MM.1S (cell line): ENCODE data around the gene COX4I1.

Experiments used
- EZH2 ChIP-seq: fragments of 300-600 bp; sonication (generic); optimal IDR thresholded peaks from 2 replicates; pipeline ENCODE3; 2017; ENCODE audit warnings: low read depth, mild to moderate bottlenecking, antibody characterized with exemption, low read length, mixed read lengths
- TF ChIP-seq, protein P1 (sequence below): fragments of 300-600 bp; sonication (generic); IDR thresholded peaks from 2 replicates; pipeline ENCODE4 v1.5.1; 2016; ENCODE audit warnings: antibody characterized with exemption, low read length, mixed read lengths

DNA sequence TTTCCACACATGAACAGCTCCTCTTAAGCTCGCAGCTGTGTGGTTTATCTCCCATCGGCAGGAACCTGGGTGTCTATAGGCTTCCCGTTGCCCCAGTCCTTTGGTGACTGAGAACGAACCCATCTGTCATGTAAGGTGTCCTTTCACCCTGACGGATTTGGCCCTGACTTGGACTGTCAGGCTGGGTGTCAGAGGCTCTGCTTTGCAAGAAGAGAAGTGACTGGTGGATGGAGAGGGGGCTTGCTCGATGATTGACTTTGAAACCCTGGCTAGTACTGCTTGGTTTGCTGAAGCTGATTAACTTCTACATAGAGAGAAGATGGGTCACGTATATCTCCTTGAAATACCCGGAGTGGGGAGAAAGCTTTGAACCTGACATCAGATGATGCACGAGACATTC lies 42.9 kb downstream of the COX4I1 start:
- TF ChIP-seq, protein P1, sequence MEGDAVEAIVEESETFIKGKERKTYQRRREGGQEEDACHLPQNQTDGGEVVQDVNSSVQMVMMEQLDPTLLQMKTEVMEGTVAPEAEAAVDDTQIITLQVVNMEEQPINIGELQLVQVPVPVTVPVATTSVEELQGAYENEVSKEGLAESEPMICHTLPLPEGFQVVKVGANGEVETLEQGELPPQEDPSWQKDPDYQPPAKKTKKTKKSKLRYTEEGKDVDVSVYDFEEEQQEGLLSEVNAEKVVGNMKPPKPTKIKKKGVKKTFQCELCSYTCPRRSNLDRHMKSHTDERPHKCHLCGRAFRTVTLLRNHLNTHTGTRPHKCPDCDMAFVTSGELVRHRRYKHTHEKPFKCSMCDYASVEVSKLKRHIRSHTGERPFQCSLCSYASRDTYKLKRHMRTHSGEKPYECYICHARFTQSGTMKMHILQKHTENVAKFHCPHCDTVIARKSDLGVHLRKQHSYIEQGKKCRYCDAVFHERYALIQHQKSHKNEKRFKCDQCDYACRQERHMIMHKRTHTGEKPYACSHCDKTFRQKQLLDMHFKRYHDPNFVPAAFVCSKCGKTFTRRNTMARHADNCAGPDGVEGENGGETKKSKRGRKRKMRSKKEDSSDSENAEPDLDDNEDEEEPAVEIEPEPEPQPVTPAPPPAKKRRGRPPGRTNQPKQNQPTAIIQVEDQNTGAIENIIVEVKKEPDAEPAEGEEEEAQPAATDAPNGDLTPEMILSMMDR = no peak
- no peak for TF ChIP-seq EZH2
